Uterus (tissue), 2 donors: ENCODE results near the gene KCNAB1.

ENCODE experiments used
- POLR2A ChIP-seq, 2 donors: fragments of 450-650 bp; IDR thresholded peaks; one replicate each; pipeline ENCODE4 v1.6.1; 2016; ENCODE audit warnings: antibody characterized with exemption in 2 of 2, mild to moderate bottlenecking in 1 of 2, moderate library complexity in 1 of 2
- TF ChIP-seq, protein P1 (sequence below), 4 experiments: fragments of 200-600 bp in 2 of 4; fragments of 450-650 bp in 2 of 4; sonication (generic) in 2 of 4; IDR thresholded peaks; one replicate each; pipeline ENCODE4 v1.5.1; 2016 to 2019; ENCODE audit warnings: antibody characterized with exemption in 4 of 4, mild to moderate bottlenecking in 2 of 4, moderate library complexity in 1 of 4

DNA sequence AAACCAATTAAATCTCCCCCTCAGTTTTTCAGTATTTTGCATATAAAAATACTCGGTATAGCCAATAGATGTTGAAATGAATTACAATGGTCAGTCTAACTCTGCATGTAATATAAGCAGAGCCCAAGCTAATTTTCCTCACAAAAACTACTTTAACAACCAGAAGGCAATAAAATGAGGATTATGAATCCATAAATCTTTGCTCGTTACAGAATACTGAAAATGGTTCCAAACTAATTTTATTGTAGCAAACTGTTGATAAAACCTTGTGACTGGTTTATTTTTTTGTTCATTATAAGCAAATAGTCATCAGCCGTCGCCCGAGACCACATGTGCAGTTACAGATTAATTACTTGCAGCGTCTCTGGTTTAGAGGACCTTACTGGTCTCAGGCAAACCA, 251.3 kb downstream of the KCNAB1 start:
- TF ChIP-seq, protein P1, sequence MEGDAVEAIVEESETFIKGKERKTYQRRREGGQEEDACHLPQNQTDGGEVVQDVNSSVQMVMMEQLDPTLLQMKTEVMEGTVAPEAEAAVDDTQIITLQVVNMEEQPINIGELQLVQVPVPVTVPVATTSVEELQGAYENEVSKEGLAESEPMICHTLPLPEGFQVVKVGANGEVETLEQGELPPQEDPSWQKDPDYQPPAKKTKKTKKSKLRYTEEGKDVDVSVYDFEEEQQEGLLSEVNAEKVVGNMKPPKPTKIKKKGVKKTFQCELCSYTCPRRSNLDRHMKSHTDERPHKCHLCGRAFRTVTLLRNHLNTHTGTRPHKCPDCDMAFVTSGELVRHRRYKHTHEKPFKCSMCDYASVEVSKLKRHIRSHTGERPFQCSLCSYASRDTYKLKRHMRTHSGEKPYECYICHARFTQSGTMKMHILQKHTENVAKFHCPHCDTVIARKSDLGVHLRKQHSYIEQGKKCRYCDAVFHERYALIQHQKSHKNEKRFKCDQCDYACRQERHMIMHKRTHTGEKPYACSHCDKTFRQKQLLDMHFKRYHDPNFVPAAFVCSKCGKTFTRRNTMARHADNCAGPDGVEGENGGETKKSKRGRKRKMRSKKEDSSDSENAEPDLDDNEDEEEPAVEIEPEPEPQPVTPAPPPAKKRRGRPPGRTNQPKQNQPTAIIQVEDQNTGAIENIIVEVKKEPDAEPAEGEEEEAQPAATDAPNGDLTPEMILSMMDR (IDR thresholded peaks at IDR 0.05): no peak
- no peak for TF ChIP-seq POLR2A (IDR thresholded peaks at IDR 0.05)
